Kidney capillary endothelial cell (primary cell): ENCODE data around the gene GRM8.
"Not testable (repeated sequence)": the region's sequence is repeated elsewhere in the genome, so short reads cannot be mapped to it uniquely, and the experiment has no call there.

Experiments used
- DNase-seq: peaks from one replicate; pipeline ENCODE4 v3.0.0-alpha.2; 2018; ENCODE audit warnings: low spot score

The GRM8 gene

DNA sequence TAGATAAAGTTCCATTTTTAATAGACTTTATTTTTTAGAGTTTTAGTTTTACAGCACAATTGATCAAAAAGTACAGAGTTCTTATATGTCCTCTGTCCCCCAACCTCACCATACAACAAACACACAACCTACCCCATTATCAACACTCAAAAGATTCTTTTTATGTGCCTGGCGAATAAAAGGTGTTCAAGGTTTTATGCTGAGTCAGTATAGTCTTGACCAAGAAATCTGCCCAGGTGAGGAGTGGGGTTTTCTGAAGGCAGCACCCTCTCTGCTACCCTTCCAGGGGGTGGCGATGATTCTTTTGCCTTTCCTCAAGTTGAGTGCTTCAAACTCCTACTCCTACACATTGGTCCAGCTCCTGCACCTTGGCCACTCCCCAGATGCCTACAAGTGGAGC, 222.9 kb downstream of the GRM8 start:
- no peak for DNase-seq

DNA sequence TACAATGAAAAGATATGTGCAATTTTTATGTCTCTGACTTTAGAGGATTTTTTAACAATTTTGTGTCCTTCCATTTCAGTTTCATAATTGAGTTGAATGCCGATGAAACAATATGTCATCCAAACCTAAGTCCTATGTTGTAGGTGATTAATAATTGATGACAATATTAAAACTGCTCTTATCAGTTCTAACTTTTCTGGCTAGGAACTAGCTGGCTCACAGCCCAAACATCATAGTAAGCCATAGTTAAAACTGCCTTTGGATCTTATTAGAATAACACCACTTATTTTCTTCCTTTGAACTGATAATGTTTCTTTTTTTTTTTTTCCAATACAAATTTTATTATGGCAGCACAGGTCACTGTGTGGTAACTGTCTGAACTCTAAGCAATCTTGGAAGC, 230.9 kb downstream of the GRM8 start:
- DNase-seq: no peak

DNA sequence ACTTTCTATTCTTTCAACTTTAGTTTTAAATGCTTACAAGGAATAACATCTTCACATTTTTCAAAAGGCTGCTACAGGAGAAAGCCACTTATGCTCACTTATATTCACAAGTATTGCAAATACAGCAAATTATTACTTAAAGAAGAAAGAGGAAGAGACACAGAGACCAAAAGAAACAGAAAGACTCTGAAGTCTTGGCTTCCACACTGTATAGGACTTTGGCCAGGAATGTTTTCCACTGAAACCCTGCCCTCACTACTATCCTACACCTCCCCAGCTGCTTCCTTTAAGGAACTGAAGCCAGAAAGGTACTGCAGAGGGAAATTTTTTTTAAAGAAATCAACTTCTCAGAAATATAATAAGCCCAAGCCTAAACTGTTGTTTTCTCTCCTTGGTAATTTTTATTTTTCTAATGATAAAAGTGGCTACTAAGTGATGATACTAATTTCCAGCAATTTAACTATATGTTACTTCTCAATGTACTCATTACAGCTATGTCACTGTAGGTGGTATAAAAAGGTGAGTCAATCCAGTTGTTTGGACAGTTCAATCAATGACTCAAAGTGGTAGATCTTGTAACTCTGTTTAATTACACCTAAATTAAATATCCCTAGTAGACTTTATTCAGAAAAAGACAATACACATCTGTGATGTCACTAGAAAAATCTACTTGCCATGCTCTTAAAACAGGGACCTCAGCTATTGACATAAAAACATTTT, 231.6 kb downstream of the GRM8 start:
- DNase-seq: no peak

DNA sequence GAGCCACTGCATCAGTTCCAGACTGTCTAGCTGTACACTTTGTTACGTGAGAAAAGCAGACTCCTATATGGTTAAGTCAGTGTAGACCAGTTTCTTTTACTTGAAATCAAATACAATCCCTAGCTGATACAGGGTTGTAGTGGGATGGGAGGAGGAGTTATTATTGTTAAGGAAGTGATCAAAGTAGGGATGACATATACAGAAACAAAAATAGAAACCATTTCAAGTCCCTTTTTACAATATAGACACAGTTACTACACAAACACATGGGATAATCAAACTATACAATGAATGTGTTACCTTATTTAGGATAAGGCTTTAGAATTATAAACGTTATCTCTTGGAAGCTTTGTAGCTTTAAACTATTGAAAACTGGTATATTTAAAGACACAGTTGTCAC, 233.9 kb downstream of the GRM8 start:
- DNase-seq: no peak

DNA sequence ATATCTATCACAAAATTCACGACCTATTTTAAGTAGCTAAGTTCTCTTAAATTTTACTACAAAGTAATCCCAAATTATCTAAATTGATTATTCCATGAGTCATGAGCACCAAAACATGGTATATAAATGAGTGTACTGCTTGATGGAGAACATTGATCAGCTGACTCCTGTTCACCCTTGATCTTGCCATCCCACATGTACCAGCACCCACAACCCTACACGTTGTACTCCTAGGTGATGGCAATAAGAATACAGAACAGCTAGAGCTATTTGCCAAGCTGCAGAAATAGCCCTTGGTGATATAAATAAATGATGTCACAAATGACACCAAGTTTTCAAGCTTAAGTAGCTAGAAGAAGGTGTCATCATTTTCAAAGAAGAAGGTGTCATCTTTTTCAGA, 235.5 kb downstream of the GRM8 start:
- no peak for DNase-seq

DNA sequence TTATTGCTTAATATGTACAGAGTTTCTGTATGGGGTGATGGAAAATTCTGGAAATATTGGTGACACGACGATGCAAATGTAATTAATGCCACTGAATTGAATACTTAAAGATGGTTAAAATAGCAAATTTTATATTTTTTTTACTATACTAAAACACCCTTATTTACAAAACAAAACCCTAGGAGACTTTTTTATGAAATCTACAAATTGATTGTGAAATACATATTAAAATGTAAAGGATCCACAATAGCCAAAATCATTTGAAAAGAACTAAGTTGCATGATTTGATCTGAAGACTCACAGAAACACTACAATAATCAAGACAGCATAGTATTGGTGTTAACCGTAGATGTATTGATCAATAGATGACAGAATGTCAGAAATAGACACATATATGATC, 252.0 kb downstream of the GRM8 start:
- DNase-seq: no peak

DNA sequence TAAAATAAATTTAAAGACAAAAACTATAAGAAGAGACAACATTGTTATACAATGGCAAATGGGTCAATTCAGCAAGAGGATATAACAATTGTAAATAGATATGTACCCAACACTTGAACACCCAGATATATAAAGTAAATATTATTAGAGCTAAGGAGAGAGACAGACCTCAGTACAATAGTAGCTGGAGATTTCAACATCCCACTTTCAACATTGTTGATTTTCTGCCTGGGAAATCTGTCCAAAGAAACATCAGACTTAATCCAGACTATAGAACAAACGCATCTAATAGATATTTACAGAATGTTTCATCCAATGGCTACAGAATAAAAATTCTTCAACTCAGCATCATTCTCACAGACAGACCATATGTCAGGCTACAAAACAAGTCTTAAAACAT, 256.1 kb downstream of the GRM8 start:
- no peak for DNase-seq

DNA sequence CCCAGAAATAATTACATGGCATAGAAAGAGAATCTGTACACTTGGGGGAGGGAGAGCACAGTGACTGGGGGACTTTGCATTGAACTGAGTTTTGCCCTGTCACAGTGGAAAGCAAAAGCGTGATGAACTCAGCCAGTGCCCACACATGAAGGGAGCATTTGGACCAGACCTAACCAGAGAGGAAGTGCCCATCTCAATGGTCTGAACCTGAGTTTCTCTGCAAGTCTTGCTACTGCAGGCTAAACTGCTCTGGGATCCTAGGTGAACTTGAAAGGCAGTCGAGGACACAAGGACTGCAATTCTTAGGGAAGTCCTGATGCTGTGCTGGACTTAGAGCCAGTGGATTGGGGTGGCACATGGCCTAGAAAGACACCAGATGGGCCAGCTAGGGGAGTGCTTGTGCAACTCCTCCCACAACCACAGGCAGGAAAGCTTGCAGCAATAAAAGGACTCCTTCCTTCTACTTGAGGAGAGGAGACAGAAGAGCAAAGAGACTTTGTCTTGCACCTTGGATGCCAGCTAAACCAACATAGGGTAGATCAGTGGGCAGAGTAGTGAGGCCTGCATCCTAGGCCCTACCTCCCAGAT, 259.0 kb downstream of the GRM8 start:
- DNase-seq: no peak

DNA sequence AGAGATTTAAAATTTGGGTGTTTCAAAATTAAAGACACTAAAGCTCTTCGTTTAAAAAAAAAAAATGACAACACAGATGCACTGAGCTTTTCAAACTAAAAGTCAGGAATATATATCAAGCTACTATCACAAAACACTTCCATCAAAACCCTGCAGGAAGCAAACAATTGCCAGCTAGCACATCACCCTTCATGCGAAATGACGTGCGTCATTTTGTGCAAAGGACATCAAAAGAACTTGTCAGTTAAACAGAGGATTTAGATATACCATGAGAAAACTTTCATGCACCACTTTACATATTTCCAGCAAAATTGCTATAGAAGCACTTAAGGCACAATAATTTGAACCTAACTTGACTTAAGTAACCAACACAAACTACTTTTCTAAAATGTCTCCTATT, 264.7 kb downstream of the GRM8 start:
- no peak for DNase-seq

DNA sequence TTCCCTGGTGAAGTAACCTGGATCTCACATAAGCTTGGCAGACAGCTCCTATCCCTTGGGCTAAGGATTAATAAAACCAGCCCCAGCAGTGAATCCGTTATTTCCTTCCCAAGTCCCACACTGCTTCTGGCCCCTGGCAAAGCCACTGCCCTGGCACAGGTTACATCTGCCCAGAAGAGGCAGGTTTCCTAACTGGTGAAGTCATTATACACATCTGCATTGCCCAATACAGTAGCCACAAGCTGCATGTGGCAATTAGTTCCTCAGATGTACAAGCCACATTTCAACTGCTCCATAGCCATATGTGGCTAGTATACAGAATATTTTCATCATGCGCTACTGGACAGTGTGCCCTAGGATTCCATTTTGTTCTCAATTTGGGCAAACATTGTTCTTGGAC, 273.0 kb downstream of the GRM8 start:
- DNase-seq: no peak

DNA sequence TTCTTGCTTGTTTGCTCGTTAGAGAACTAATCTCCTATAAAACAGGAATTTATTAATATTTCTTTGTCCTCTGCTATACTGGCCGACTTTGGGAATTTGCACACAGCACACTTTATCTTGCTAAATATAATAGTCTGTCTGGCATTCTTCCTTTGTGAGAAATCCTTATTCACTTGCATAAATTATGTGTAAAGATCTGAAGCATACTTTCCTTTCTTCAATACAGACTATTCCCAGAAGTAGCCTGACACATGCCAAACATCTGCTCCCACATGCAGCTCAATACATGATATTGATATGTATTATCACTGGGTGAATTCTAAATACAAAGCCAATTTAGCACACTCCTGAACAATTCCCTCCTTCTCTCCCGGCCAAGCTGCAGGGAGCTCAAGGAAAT, 273.9 kb downstream of the GRM8 start:
- no peak for DNase-seq

DNA sequence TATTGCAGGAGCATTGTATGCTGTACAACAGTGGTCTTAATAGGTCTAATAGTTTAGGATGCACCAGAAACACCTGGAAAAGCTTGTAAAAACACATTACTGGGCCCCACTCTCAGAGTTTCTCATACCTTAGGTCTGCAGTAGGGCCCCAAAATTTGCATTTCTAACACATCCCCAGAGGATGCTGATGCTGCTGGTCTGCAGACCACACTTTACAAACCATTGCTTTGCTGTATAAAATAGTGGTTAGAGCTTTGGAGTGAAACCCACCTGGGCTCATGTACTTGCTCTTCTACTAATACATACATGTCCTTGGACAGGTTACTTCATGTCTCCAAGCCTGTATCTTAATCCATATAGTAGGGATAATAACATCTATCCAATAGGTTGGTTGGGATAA, 279.7 kb downstream of the GRM8 start:
- no peak for DNase-seq

DNA sequence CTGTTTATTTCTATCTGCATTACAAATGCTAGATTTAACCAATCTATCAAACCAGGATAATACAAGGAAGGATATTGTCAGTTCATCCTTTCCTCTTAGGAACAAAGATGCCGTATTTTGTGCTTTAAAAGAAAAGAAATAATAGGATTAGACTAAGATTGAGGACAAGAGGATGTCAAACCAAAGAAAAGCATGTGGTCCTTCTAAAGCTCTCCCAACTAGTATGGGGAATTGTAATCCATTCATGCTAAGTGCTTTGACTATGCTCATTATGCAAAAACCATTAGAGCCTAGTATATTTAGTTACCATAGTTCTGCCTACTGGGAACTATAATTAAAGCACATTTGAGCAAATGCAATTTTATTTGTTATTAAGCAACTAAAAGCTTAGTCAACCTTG, 280.2 kb downstream of the GRM8 start:
- no peak for DNase-seq

DNA sequence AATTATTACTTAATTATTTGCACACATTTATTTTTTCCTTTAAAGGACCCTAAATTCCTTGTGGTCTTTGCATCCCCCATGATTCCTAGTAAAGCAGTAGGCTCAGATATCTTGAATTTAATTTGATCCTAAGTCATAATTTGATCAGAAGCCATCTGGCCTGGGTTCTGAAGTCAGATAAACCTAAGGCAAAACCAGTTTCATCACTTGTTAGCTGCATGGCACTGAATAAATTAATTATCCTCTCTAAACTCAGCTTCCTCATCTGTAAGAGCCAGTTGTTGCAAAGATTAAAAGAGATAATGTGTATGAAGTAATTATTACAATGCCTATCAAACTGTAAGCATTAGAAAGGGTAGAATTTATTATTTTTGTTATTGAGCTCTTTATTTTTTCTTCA, 293.1 kb downstream of the GRM8 start:
- no peak for DNase-seq

DNA sequence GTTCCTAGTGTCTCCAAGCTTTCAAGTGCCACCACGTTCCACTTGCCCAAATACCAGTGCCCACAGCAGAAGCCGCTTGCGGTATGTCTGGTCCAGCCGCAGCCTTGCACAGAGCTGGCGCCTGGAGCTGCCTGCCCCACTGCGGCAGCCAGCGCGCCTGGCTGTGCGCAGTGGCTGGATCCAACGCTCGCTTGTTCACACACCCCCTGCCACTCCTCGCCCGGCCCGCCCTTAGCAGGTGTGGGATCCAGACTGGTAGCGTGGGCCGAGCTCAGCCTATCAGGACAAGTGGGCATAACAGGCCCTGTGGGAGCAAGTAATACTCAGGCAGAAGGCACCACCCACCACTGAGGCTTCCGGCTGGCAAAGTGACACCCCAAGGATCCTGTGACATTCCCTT, 294.4 kb downstream of the GRM8 start:
- no peak for DNase-seq

DNA sequence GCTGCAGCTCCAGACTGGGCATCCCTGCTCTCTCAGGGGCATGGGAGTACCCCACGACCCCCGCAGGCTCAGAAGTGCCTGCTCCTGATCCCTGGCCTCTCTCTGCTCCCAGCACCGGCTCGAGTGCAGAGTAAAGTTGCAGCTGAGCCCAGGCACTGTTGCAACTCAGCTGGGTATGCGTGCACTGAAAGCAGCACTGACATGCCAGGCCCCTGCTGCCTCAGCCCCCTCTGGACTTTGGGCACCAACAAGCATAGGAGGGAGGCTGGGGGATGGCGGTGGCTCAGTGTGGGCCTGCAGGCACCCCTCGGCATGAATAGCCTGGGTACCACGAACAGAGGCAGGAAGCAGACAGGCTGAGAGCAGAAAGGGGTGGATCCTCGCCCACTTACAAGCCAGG, 295.3 kb downstream of the GRM8 start:
- DNase-seq: no peak

DNA sequence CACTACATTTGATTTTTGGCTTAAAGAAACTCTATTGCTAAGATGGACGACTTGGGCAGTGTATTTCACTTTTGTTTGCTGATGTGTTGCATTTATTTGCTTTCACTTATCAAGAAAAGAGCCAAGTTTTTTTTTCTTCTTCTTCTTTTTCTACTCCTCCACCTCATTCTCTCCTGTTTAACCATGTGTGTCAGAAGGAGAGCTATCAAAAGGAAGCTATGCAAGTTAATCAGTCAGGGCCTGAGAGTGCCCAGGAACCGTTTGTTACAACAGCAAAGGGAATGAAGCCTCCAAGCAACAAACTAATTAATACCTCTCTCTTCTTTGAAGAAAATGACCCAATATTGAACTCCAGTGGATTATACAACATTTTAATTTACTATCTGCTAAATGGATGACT, 299.3 kb downstream of the GRM8 start:
- DNase-seq: no peak

DNA sequence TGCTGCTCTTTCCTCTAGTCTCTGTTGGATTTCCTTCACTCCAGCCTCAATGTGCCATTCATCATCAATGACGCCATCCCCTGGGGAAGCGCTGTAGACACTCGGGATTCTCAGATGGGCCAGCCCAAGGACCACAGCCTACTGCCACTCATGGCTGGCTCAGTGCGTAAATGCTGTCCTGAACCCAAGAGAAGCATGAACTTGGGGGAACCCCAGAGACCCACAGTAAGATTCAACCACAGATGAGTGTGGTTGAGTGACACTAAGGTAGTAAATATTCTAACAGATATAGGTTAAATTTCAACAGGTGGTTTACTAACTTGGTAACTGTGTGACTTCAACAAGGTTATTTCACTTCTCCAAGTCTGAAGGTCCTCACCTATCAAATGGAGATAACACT, 304.1 kb downstream of the GRM8 start:
- DNase-seq: no peak

DNA sequence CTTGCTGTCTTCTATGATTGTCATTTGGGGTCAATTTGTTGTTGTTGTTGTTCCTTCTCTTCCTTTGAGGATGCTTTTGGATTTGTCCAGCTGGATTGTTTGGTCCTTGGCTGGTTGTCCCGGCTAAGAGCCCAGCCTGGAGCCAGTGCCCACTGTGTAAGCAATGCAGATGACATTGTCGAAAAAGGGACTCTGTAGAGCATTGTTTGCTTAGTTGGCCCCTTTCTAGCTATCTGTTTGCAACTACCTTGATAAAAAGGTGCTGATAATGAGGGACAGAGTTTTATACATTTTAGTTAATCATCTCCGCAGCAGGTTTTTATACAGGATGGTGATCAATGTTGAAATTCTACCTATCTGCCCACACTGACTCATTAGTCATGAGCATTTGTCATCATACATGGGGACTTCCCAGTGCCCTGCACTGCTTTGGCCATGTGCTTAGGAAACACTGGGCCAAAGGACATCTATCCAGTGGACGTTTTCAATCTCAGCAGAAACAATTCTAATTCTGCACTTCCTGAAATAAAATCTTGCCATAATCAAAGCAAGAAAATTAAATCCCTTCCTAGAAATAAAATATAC, 311.9 kb downstream of the GRM8 start:
- no peak for DNase-seq

DNA sequence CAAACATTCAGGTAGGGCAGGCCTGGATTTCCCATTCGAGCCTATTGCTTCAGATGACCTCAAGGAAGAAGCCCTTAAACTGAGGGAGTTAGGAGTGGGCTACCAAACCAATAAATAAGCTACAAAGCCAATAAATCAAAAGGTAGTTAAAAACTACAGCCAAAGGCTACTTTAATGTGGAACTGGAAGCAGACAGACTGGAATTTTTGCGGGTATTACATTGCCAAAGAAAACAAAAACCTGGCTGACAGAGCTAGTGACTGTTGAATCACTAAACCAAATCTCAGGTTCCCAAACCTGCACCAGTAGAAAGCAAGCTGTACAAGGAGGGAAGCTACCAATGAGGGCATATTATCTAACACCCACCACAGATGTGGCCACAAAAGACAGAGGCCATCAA, 315.6 kb downstream of the GRM8 start:
- no peak for DNase-seq

DNA sequence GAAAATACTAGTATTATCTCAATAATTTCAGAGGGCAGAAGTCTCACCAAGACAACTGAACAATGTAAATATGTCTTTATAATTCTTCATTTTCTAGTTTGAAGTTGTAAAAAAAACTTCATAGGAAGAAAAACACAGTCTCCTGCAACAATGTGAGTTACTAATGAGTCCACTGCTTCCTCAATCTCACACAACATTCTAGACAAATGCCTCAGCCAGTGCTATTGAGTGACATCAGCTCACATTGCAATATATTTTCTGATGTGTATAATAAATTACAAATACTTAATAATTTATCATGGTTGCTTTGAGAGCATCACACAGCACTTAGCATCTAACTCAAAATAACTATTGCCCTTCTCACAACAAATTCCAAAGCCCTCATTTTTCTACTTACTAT, 321.2 kb downstream of the GRM8 start:
- no peak for DNase-seq

DNA sequence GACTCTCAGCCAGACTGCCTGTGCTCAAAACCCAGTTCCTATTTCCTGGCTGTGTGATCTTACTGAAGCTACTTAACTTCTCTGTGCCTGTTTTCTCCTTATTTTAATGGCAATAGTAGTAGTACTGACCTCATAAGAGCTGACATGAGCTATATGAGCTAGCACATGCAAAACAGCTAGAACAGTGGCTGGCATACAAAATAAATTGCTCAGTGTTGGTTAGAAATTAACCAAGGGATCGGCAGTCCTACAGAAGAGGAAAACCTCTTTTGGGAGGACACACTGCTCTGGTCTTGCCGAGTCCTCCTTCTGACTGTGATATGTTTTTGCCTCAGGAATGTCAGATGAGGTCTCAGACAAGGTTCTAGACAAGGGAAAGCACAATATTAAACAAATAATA, 322.6 kb downstream of the GRM8 start:
- no peak for DNase-seq

DNA sequence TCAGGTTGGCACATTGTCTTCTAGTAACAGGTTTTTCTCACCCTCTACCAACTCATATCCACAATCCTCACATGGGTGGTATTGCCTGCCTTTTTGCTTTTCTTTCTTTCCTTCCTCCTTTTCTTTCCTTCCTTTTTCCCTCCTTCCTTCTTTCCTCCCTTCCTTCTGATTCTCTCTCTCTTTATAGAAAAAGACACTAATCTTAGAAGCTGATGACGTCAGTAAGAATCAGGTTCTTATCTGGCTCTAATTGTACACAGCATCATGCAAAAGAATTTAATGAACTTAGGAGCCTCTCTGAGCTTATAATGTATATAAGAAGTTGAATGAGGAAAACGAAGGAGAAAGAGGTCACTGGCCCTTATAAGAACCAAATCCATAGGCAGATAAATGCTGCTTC, 328.3 kb downstream of the GRM8 start:
- DNase-seq: no peak

DNA sequence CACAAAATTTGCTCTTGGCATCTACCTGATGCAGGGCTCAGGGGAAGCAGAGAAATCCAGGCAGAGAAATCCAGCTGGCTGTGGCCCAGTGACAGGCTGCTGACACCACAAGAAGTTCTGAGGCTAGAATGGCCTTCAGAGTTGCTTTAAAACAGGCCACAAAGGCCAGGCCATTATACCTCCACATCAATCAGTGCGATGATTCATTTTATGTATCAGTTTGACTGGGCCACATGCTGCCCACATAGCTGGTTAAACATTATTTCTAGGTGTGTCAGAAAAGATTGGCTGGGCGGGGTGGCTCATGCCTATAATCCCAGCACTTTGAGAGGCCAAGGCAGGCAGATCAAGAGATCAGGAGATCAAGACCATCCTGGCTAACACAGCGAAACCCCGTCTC, 341.1 kb downstream of the GRM8 start:
- DNase-seq: not testable (repeated sequence)
